Immature natural killer cell (primary cell): ENCODE data around the gene CFC1. TPM values are rescaled to one million over a fixed set of nuclear protein-coding genes. Genes with fewer than 3 reads are reported as not detected.
"Not testable (repeated sequence)": the region's sequence is repeated elsewhere in the genome, so short reads cannot be mapped to it uniquely, and the experiment has no call there.

Source experiments
- DNase-seq, 3 donors: peaks; one replicate each; pipeline ENCODE4 v3.0.0; 2022; ENCODE audit warnings: mixed read lengths in 1 of 3
- H3K27ac Mint-ChIP-seq, 6 donors: one replicate each; pipeline ENCODE4 v1.8.0; 2020; ENCODE audit warnings: mixed read lengths in 6 of 6, mild to moderate bottlenecking in 5 of 6, inconsistent platforms in 4 of 6, moderate library complexity in 3 of 6
- H3K27me3 Mint-ChIP-seq, 3 donors: one replicate each; pipeline ENCODE4 v1.8.0; 2020 to 2021; ENCODE audit warnings: low read depth in 3 of 3, mild to moderate bottlenecking in 3 of 3, mixed read lengths in 3 of 3, moderate library complexity in 3 of 3, inconsistent platforms in 1 of 3
- H3K36me3 Mint-ChIP-seq, 3 donors: one replicate each; pipeline ENCODE4 v1.8.0; 2020; ENCODE audit warnings: mixed read lengths in 3 of 3, inconsistent platforms in 2 of 3, mild to moderate bottlenecking in 2 of 3
- H3K4me1 Mint-ChIP-seq, 2 donors: one replicate each; pipeline ENCODE4 v1.8.0; 2020; ENCODE audit warnings: inconsistent platforms in 2 of 2, mild to moderate bottlenecking in 2 of 2, mixed read lengths in 2 of 2, moderate library complexity in 1 of 2
- H3K4me3 Mint-ChIP-seq, 5 donors: one replicate each; pipeline ENCODE4 v1.8.0; 2020; ENCODE audit warnings: mild to moderate bottlenecking in 5 of 5, mixed read lengths in 5 of 5, inconsistent platforms in 3 of 5, moderate library complexity in 3 of 5
- H3K9me3 Mint-ChIP-seq, 6 donors: one replicate each; pipeline ENCODE4 v1.8.0; 2020; ENCODE audit warnings: mild to moderate bottlenecking in 6 of 6, mixed read lengths in 6 of 6, inconsistent platforms in 4 of 6, moderate library complexity in 3 of 6
- polyA plus RNA-seq, 3 donors: library from polyadenylated mRNA; unstranded; fragments of 300-500 nt; fragmentation: Illumina TruSeq; gene quantifications; one replicate each; pipeline ENCODE4 v1.2.3, GENCODE V29; 2021

Gene CFC1
- polyA plus RNA-seq: under 1 TPM in 1 of 3 donors, not detected in 2; 0.20 TPM

DNA sequence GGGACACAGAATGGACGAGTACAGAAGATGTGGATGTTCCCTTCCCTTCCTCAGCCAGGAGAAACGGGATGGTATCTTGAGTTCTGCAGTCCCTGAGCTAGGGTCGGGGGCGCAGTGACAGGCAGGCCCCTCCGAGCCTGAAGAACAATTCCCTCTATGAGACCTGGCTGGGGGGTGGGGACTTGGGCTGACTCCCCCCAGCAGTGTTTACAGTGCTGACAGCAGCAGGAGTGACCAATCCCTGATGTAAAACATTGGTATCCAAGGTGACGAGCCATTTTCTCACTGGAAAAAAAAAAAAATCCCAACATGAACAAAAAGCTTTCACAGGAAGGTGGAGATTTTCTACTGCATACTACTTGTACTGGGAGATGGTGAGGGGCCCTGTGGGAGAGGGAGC lies at the start of gene CFC1:
Gene CFC1, minus strand, starts transcription at position 183 of the 400 bp plus-strand sequence. CDS start 288 bp downstream, outside the sequence.
- H3K4me1 Mint-ChIP-seq, DNase-seq, H3K27me3 Mint-ChIP-seq, H3K27ac Mint-ChIP-seq, H3K9me3 Mint-ChIP-seq, H3K36me3 Mint-ChIP-seq: not testable (repeated sequence)
- H3K4me3 Mint-ChIP-seq: peak within 1 kb of the TSS in 1 of 5 donors; percentile 35

DNA sequence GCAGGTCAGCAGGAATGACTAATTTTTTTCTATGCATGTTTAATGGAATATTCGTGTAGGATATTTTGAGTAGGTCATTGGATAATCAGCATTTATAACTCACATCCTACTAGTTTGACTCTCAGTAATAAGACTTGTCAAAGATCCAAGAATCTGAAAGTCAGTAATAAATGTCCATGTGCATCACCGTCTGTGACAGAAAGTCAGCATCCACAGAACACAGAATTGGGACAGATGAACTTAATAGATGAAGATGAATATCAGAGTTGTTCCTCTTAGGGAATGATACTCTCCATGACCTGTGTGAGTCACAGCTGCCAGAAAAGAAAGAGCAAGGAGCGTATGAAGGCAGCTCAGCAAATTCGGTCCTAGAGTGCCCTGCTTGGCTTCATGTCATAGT lies 42.3 kb upstream of the CFC1 start:
- H3K9me3 Mint-ChIP-seq, H3K4me3 Mint-ChIP-seq, DNase-seq, H3K27ac Mint-ChIP-seq, H3K36me3 Mint-ChIP-seq, H3K27me3 Mint-ChIP-seq, H3K4me1 Mint-ChIP-seq: not testable (repeated sequence)

DNA sequence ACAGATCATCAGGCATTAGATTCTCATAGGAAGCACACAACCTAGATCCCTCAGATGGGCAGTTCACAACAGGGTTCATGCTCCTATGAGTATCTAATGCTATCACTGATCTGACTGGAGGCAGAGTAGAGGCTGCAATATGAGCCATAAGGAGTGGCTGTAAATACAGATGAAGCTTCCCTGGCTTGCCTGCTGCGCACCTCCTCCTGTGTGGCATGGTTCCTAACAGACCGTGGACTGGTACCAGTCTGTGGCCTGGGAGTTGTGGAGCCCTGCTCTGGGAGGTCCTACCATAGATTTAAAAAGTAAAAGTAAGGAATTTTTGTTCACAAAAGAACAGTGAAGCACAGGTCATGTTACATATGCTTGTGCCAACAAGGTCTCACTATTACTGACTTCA lies 39.6 kb upstream of the CFC1 start:
- H3K4me3 Mint-ChIP-seq, DNase-seq, H3K4me1 Mint-ChIP-seq, H3K36me3 Mint-ChIP-seq, H3K27me3 Mint-ChIP-seq, H3K27ac Mint-ChIP-seq, H3K9me3 Mint-ChIP-seq: not testable (repeated sequence)

DNA sequence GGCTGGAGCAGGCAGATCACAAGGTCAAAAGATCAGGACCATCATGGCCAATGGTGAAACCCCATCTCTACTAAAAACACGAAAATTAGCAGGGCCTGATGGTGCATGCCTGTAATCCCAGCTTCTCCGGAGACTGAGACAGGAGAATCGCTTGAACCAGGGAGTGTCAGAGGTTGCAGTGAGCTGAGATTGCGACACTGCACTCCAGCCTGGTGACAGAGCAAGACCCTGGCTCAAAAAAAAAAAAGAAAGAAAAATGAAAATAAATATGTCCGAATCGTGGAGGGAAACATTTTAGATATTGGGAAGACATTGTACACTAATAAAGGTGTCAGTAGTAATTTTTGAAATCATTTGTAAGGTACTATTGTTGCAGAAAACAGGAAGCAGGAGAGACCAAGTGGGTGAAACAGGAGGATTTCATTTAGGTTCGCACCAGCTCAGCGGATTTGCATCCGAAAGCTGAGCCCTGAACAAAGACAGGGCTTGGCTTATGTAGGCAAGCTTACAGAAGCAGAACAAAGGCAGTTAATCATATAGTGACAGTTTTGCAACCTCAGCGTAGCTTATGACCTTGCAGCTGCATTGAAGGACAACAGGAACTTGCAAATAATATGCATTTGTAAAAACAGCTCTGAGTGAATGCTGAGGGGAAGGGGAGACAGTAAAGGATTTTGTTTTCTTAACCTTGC lies 29.6 kb upstream of the CFC1 start:
- H3K4me1 Mint-ChIP-seq: not testable (repeated sequence)

DNA sequence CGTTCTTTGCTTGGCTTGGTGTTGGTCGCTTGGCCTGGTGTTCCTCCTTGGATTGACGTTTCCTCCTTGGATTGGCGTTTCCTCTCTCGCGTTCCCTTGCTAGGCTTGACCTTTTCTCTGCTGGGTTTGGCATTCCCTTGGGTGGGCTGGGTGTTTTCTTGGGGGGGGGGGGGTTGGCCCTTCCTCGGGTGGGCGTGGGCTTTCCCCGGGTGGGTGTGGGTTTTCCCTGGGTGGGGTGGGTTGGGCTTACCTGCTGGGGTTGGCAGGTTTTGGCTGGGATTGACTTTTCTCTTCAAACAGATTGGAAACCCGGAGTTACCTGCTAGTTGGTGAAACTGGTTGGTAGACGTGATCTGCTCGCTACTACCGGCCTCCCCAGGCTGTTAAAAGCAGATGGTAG lies 11.8 kb upstream of the CFC1 start, which contains the start of gene POTEJ:
Gene POTEJ, plus strand, starts transcription at position 301 of the 400 bp plus-strand sequence. Its CDS starts 93 bp downstream, at position 394.
- H3K36me3 Mint-ChIP-seq, H3K27ac Mint-ChIP-seq, H3K4me3 Mint-ChIP-seq, H3K27me3 Mint-ChIP-seq, DNase-seq, H3K9me3 Mint-ChIP-seq, H3K4me1 Mint-ChIP-seq: not testable (repeated sequence)

More for the DNA sequence above, 29.6 kb upstream of the CFC1 start:
- not testable (repeated sequence) for H3K36me3 Mint-ChIP-seq, H3K27ac Mint-ChIP-seq, H3K27me3 Mint-ChIP-seq, H3K9me3 Mint-ChIP-seq, H3K4me3 Mint-ChIP-seq, DNase-seq

DNA sequence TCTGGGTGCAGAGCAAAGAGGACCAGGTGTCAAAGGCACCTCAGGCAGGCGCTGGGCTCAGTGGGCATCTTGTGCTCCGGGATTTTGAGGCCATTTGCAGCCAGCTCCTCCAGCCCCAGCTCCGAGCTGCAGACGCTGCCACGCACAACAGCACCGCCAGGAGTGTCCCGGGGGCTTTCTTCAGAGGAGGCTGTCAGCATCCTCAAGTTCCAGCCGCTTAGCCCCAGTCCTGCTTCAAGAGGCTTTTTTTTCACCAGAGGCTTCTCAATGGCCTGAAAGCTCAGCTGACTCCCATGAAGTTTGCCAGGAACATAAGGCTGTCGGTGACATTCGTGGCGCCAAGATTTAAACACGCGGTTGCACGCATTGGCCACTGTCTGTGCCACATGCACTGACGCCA lies 11.1 kb upstream of the CFC1 start:
- not testable (repeated sequence) for H3K36me3 Mint-ChIP-seq, DNase-seq, H3K4me1 Mint-ChIP-seq, H3K9me3 Mint-ChIP-seq, H3K27ac Mint-ChIP-seq, H3K4me3 Mint-ChIP-seq, H3K27me3 Mint-ChIP-seq

DNA sequence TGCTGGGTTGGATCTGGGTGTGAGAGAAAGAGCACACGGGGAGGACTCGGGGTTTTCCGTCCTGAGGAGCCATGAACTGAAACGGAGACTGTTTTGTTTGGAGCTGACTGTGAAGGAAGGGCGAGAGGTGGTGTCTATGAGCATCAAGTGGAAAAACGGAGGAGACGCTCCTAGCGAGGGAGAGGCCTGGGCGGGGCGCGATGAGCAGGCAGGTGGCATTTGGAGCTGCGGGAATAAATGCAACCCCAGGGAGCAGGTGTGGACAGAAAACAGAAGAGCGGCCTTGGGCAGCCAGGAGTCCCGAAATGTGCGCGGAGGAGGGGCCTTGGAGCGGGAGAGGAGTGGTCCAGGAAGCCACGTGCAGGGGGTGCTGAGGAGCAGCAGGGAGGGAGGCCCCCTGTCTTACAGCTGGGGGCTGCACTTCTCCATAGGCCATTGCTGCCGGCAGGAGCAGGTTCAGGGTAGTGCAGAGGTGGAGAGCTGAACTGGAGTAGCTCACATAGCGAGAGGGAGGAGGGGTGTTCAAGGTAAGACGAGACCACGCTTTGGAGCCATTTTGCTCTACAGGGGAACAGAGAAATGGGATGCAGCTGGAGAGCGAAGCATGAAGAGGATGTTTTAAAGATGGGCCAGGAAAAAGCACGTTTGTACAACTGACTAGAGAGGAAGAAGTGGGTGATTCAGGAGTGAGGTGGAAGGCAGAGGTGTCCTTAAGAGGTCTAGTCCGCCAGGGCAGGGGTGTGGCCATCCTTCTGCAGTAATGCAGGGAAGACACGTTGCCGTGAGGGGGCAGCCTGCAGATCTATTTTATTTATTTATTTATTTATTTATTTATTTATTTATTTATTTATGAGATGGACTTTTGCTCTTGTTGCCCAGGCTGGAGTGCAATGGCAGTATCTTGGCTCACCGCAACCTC lies 9.9 kb upstream of the CFC1 start:
- H3K36me3 Mint-ChIP-seq, H3K4me1 Mint-ChIP-seq, DNase-seq, H3K4me3 Mint-ChIP-seq, H3K9me3 Mint-ChIP-seq, H3K27ac Mint-ChIP-seq, H3K27me3 Mint-ChIP-seq: not testable (repeated sequence)

DNA sequence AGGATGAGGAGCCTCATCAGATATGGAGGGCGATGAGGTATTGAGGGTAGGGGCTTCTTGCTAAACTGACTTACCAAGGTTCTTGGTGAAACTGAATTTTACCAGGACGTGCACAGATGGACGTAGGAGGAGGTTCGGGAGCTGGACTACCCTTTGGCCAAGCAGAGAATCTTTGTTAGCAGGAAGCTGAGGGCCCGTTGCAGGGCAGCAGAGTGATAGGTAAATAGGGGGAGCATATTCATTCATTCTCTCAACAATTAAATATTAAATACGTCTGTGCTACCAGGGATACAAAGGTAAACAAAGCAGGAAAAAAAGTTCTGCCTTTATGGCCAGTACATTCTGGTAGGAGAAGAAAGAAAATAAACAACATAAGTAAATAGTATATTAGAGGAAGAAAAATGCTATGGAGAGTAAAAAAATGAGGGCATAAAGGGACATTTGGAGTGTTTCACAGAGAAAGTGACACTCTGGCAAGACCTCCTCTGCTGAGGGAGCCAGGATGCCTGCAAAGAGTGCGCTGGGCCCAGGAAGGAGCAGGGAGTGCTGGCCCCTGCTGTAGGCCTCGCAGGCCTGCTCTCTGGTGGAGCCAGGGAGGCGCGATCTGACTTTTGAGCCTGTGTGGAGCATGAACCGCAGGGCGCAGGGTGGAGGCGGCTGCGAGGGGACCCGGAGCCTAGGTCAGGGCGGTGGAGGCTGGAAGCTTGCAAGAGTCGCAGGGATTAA lies 9.1 kb upstream of the CFC1 start:
- H3K4me1 Mint-ChIP-seq, H3K27ac Mint-ChIP-seq, H3K27me3 Mint-ChIP-seq, H3K4me3 Mint-ChIP-seq, DNase-seq, H3K36me3 Mint-ChIP-seq, H3K9me3 Mint-ChIP-seq: not testable (repeated sequence)

DNA sequence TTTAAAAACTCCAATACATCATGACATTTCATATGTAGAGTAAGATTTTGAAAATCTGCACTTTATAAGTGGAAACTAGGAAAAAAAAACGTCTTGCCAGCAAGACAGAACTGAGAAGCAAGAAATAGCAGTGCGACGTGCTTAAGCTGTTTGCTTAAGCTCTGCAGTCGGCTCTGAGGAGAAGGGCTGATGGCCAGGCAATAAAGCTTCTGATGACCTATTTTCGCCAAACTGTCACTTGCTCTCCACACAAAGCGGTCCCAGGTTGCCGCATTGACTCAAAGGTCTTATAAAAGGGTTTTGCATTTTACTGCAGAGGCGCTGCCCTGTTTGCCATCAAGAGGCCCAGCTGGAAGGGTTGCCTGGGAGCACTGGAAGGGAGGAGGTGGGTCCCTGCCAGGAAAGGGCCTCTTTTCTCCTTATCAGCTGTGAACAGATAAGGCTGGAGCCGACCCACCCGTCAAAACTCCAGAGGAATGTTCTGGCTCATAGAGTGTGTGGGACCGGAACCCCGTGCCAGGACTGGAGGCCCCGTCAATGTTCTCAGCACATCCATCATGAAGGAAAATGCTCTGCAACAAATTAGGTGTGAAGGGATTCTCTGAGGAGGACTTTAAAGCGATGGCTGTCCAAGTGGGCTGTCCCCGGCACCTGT lies 2.4 kb upstream of the CFC1 start:
- not testable (repeated sequence) for H3K4me3 Mint-ChIP-seq, H3K27me3 Mint-ChIP-seq, H3K27ac Mint-ChIP-seq, H3K36me3 Mint-ChIP-seq, DNase-seq, H3K9me3 Mint-ChIP-seq, H3K4me1 Mint-ChIP-seq

DNA sequence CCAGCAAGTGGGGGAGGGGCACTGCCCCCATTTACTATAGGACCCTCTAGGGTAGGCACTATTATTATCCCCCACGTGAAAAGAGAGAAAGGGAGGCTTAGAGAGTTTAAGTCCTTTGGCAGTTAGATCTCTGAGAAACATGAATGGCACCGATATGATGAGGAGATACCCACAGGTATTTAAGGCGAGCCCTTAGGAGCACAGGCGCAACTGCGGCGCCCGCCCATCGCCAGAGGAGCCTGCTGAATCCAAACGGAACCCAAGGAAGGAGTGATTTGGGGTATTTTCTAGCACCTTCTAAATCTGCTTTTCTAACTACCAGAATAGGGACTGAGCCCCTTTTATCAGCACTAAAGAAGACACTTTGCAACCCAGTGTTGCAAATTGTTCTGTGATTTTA lies 551 bp upstream of the CFC1 start:
- not testable (repeated sequence) for H3K4me1 Mint-ChIP-seq, DNase-seq, H3K27ac Mint-ChIP-seq, H3K27me3 Mint-ChIP-seq, H3K4me3 Mint-ChIP-seq, H3K9me3 Mint-ChIP-seq, H3K36me3 Mint-ChIP-seq

DNA sequence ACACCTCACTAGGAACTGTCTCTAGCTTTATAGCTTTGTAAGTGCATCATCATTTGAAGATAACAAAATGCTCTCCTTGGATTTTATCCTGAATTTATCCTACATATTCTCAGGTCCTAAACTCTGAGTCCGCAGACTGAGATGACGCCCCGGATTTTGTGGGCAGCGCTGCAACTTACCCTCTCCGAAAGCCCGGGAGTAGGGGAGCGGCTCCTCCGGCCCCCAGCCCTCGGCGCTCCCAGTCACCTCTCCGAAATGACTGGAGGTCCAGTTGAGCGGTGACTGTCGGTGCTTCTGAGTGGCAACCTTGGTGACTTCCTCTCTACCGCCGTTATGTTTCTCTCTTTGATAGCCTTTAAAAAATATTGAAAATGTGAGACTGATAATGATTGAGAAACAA lies 912 bp downstream of the CFC1 start:
- not testable (repeated sequence) for H3K4me1 Mint-ChIP-seq, H3K36me3 Mint-ChIP-seq, H3K27me3 Mint-ChIP-seq, H3K27ac Mint-ChIP-seq, DNase-seq, H3K9me3 Mint-ChIP-seq
- H3K4me3 Mint-ChIP-seq: peak overlapping the region in 1 of 5 donors; percentile 35

DNA sequence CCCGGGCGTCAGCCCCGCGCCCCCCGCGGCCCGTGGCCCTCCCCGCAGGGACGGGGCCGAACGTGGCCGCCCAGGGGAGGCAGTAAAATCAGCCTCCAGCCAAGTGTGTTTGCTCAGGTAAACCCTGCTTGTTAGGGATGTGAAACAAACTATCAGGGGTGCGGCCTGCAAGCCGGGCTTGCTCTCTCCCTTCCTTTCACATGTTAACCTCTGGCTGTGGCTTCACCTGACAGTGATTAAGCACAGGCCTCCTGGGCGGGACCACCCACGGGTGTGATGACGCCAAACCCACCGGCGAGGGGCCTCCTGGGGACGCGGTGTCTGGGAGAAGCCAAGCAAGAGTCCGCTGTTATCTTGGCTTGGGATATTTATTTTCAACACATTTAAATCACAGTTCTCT lies 1.4 kb downstream of the CFC1 start:
- H3K27ac Mint-ChIP-seq, H3K27me3 Mint-ChIP-seq, DNase-seq, H3K9me3 Mint-ChIP-seq, H3K36me3 Mint-ChIP-seq, H3K4me1 Mint-ChIP-seq: not testable (repeated sequence)
- peak overlapping the region in 1 of 5 donors; percentile 32 for H3K4me3 Mint-ChIP-seq

DNA sequence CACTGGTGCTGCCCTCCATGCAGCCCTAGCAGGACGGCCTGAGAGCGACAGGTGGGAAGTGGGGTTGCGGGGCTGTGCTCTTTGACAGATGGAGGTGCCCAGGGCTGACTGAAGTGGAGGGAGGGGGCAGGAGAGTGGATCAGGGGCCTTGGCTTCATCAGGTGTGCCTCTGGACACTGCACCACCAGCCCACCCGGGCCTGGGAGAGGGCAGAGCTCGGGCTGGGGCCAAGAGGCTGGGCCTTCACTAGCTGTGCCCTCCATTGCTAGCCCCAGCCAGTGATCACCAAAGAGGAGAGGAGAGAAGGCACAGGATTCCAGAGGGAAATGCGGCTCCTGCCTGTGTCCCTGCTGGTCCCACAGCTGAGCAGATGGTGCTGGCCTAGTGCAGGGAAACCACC lies 2.6 kb downstream of the CFC1 start:
- not testable (repeated sequence) for H3K27me3 Mint-ChIP-seq, H3K4me1 Mint-ChIP-seq, H3K4me3 Mint-ChIP-seq, DNase-seq, H3K9me3 Mint-ChIP-seq, H3K36me3 Mint-ChIP-seq, H3K27ac Mint-ChIP-seq

DNA sequence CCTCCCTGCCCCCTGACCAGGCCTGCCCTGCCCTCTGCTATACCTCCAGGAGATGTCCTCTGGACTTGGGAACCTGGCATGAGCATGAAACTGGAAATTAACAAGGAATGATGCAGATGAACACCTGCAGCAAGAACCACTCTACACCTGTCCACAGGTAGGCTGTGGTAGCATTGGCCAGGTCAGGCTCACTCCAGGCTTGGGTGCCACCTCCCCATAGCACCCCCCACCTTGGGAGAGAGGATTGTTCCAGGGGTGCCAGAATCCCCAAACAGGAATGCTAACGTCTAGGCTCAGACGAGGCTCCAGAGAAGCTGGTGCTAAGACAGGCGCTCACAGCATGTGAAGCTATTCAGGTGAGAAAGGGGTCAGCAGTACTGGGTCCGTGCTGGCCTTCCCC lies 5.4 kb downstream of the CFC1 start:
- not testable (repeated sequence) for H3K4me1 Mint-ChIP-seq, DNase-seq, H3K36me3 Mint-ChIP-seq, H3K4me3 Mint-ChIP-seq, H3K27me3 Mint-ChIP-seq, H3K27ac Mint-ChIP-seq, H3K9me3 Mint-ChIP-seq
